NCI-H2107 (cell line): ENCODE data around the gene TBRG4.

Source experiments
- DNase-seq: peaks from one replicate; lab custom pipeline; 2025; lab: John Stamatoyannopoulos, UW

Gene TBRG4

GRCh38 chr7:45055016-45055415 is 56.5 kb downstream of the TBRG4 start:
- DNase-seq = no peak

DNA sequence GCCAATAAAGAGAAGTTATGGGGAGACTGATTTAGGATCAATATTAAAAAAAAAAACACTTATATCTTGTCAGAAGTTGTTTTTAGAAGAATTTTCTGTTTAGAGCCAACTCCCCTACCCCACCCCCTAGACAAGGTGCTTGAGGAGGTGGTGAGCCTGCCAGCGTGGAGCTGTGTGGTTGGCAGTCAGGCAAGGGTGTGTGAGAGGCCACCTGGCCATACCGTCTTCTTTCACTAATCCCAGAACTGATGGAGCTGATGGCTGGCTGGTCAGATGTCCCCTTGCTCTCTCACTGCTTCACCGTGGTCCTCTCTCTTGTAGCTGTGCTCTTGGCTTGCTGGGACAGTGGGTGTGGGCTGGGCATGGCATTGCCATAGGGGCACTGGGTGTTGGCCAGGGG is 57.1 kb downstream of the TBRG4 start:
- no peak for DNase-seq

DNA sequence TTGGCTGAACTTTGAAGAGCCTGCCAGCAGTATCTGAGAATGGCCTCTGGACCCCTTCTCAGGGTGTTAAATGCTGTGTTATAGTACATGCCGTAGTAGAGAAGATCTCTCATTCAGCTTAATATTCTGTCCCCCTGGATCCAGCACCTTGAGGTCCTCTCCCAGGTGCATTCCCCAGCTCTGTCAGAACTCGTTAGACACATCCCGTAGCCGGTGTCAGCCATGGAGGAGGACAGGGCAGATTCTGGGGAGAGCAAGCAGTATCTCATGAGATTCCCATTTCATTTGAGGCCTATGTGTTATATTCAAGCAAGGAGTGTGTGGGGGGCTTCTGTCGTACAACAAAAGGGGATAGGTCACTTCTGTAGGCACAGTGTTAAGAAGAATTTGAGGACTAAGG is 57.6 kb downstream of the TBRG4 start:
- DNase-seq = no peak

GRCh38 chr7:45053401-45053800 is 58.1 kb downstream of the TBRG4 start:
- no peak for DNase-seq

DNA sequence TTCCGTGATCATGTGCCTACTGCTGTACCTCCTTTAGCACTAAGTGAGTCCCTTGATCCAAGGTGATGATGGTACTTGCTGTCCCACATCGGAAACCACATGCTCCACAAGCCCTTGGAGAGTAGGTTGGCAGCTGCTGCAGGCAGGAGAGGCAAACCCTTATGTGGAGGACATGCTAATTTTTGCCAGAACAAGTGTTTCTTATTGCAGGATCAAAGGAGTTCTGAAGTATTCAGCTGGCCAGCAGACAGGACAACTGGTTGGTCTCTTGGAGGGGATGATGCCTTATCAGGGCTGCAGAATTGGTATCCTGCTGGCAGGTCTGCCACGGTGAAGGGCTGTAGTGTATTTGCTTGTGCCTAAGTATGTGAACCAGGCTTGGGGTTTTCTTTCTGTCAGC is 59.5 kb downstream of the TBRG4 start:
- no peak for DNase-seq

DNA sequence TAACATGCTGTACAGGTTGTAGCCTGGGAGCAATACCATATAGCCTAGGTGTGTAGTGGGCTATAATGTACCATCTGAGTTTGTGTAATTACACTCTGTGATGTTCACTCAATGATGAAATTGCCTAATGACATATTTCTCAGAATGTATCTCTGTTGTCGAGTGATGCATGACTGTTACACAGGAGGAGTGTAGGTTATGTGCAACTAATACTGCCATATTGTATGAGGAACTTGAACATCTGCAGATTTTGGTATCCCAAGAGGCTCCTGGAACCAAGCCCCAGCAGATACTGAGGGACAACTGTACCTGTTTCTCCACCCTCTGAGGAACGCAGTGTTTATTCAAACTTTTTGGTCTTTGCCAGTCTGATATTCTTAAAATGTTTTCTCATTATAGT is 61.3 kb downstream of the TBRG4 start:
- no peak for DNase-seq
